Erythroblast (primary cell): ENCODE results near the gene VWA2.

Experiments used
- DNase-seq, 2 experiments: peaks; one replicate each; lab custom pipeline; 2025; lab: John Stamatoyannopoulos, UW
- GATA1 ChIP-seq: IDR thresholded peaks from 2 replicates; pipeline ENCODE4 v1.6.1; 2011; ENCODE audit warnings: low read depth, mild to moderate bottlenecking, control low read depth, low read length, moderate library complexity
- POLR2A ChIP-seq: IDR thresholded peaks from 2 replicates; pipeline ENCODE4 v1.6.1; 2011; ENCODE audit warnings: mild to moderate bottlenecking, low read length

The VWA2 gene

GRCh38 chr10:114256008-114256765, 17.1 kb downstream of the VWA2 start:
- no peak for DNase-seq
- TF ChIP-seq GATA1: no peak
- TF ChIP-seq POLR2A: no peak

- DNase-seq: no peak
These were observed 17.8 kb downstream of the VWA2 start for GRCh38 chr10:114256822-114257221.

GRCh38 chr10:114257498-114257897, 18.4 kb downstream of the VWA2 start:
- DNase-seq: no peak
- TF ChIP-seq POLR2A: no peak
- no peak for TF ChIP-seq GATA1

More at GRCh38 chr10:114256822-114257221, 17.8 kb downstream of the VWA2 start:
- TF ChIP-seq POLR2A (no peak), GATA1 (no peak)

- no peak for TF ChIP-seq GATA1
- TF ChIP-seq POLR2A: peak; percentile 19
- peak; percentile 20 to 23 for DNase-seq
These were observed 19.3 kb downstream of the VWA2 start for GRCh38 chr10:114258274-114258840.

GRCh38 chr10:114259824-114260223, 20.8 kb downstream of the VWA2 start:
- no peak for DNase-seq
- TF ChIP-seq GATA1 (no peak), POLR2A (no peak)

- TF ChIP-seq POLR2A (no peak), GATA1 (no peak)
These were observed 21.3 kb downstream of the VWA2 start for GRCh38 chr10:114260366-114260765.

GRCh38 chr10:114261076-114261475, 22.0 kb downstream of the VWA2 start:
- no peak for DNase-seq
- no peak for TF ChIP-seq GATA1
- TF ChIP-seq POLR2A: no peak

More at GRCh38 chr10:114260366-114260765, 21.3 kb downstream of the VWA2 start:
- DNase-seq: no peak

- no peak for TF ChIP-seq GATA1
- no peak for TF ChIP-seq POLR2A
- no peak for DNase-seq
These were observed 23.4 kb downstream of the VWA2 start for GRCh38 chr10:114262496-114262895.

GRCh38 chr10:114265392-114266053, 26.5 kb downstream of the VWA2 start:
- TF ChIP-seq GATA1 (no peak), POLR2A (no peak)
- DNase-seq: peak in 1 of 2 experiments; percentile 15

- peak; percentile 45 to 63 for DNase-seq
- TF ChIP-seq POLR2A (no peak), GATA1 (no peak)
These were observed 27.5 kb downstream of the VWA2 start for GRCh38 chr10:114266521-114266920.

GRCh38 chr10:114271075-114271778, 32.2 kb downstream of the VWA2 start:
- no peak for DNase-seq
- TF ChIP-seq GATA1 (no peak), POLR2A (no peak)

- no peak for DNase-seq
- TF ChIP-seq GATA1 (no peak), POLR2A (no peak)
These were observed 32.7 kb downstream of the VWA2 start for GRCh38 chr10:114271779-114272167.

- TF ChIP-seq GATA1: no peak
- no peak for TF ChIP-seq POLR2A
- no peak for DNase-seq
These were observed 33.6 kb downstream of the VWA2 start for GRCh38 chr10:114272696-114273095.

GRCh38 chr10:114273910-114274309, 34.9 kb downstream of the VWA2 start:
- DNase-seq: no peak
- no peak for TF ChIP-seq GATA1
- TF ChIP-seq POLR2A: no peak
